ENCODE measurements around the gene TBRG4. TPM values are rescaled to one million over a fixed set of nuclear protein-coding genes. Genes with fewer than 3 reads are reported as not detected.

TBRG4 gene
- total RNA-seq, 1 experiment from 2014 or later: 125 TPM

DNA sequence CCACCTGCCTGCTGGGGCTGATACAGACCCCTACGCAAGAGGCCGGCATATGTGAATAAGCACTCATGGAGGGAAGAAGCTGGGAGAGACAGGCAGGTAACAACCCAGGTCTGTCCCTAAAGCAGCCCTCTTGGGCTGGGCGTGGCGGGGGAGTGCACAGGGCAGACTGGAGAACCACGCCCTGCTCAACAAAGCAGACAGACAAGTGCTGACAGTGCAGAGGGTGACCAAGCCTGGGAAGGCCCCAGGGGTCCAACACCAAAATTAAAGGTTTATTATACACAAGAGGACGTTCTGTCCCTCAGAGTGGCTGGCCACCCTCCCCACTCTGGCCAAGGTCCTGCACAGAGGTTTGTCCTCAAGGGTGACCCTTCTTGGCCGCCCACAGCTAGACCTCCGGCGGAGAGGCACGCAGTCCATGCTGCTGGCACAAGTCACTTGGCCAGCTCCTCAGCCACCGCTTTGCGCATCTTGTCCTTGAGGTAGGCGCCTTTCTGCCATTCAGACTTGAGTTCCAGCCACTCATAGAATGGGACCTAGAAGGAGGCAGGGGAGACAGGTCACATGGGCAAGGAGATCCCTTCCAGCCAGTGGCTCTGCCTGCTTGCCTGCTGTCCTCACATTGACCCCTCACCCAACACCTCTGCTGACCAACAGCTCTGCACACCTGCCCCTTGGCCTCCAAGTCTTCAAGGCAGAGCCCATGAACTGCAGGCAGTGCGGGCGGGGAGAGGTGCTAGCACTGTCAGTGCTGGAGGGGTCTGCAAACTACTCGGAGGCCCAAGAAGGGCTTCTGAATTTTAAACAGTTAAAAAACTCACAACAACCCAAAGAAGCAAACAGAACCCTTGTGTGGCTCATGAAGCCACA is 11.4 kb downstream of the TBRG4 start:
- no peak for DNase-seq (ENCODE audit: extremely low read depth, low read depth)

DNA sequence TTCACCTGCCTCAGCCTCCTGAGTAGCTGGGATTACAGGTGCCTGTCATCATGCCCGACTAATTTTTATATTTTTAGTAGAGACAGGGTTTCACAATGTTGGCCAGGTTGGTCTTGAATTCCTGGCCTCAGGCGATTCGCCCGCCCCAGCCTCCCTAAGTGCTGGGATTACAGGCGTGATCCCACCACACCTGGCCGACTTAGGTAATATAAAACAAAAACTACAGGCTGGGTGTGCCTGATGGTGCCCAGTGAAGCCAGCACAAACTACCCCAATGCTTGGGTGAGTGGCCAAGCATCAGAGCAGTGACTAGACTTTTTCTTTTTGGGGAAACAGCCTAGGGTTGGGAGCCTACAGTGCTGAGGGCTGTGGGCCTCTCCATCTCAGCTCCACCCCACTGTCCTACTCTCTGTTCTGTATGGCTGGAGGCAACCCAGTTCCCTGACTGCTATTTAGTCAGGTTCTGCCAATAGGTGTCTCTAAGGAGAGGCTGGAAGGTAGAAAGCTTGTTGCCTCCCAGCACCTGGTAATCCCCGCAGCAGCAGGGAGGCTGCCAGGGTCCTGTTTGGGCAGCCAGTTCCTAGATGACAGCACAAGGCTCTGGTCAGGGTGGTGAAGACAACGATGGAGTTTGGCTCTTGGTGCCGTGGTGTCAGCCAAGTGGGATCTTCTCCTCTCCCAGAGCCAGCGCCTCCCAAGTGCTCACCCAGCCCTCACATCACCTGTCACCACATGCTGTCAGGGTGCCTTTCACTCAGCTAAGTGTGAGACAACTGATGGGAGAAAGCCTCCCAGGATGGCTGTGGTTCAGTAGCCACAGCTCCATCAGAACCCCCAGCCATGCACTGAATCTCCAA is 12.3 kb downstream of the TBRG4 start:
- no peak for DNase-seq (ENCODE audit: extremely low read depth, low read depth)

DNA sequence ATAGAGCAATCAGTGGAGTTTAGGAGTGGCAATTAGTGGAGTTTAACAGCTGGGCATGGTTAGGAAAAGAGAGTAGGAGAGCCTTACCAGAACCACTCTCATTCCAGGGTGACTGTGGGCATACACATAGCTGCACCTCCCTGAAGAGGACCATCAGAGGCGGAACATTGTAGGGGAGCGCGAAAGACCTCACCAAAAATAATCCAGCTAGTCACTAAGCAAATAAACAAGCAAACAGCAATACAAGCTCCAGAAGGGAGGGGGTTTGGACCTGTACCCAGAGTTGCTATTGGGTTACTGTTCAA is 18.6 kb downstream of the TBRG4 start:
- DNase-seq (ENCODE audit: extremely low read depth, low read depth): no peak

- no peak for DNase-seq (ENCODE audit: extremely low read depth, low read depth)
These were observed 19.2 kb downstream of the TBRG4 start for GRCh38 chr7:45092100-45092930.

DNA sequence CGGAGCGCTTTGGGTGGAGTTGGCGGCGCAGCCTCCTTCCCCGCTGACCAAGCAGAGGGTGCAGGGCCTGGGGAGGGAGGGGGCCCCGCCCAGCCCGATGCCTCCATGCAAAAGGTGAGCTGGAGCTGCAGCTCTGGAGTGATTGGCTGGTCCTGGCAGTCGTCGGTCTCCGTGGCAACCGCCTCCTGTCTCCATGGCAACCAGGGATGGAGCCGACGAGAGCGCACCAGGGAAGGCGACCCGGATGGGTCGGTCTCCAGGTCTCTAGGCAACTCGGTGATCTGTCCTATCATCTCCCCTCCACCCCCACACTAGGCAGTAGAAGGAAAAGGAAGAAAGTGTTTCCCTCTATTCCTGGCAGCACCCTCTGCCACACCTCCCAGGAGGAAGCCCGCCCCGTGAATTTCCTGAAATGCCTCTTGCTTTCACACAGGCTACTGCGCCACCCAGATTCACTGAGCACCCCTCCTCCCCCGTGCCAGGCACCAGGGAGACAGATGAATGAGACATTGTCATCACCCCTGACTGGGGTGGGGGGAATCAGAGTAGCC is 22.1 kb downstream of the TBRG4 start:
- no peak for DNase-seq (ENCODE audit: extremely low read depth, low read depth)

DNA sequence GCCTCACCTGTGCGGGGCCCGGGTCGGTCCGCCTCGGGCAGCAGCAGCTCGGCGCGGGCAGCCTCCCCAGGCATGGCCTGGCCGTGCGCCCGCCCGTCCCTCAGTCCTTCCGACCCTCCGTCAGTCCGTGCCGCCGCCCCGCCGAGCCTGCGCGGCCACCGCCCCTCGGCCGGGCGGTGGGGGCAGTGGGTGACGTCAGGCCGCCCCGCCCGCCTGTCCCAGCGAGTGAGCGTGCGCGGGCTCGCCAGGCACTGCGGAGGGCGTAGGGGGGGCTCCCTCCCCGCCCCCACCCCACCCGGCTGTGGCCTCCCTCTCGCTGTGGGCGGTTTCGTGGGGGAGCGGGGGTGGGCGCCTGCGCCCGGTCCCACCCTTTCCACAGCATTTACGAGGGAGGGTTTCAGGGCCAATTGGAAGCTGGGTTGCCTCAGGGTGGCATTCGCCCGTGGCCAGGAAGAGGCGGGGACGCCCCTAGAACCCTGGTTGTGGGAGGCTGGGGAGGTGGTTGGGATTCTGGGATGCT is 22.6 kb downstream of the TBRG4 start, which contains the start of gene NACAD:
Gene NACAD (minus strand): TSS at position 149 of the 520 bp plus-strand sequence. CDS start 75 bp downstream, at position 74.
- no peak for DNase-seq (ENCODE audit: extremely low read depth, low read depth)

DNA sequence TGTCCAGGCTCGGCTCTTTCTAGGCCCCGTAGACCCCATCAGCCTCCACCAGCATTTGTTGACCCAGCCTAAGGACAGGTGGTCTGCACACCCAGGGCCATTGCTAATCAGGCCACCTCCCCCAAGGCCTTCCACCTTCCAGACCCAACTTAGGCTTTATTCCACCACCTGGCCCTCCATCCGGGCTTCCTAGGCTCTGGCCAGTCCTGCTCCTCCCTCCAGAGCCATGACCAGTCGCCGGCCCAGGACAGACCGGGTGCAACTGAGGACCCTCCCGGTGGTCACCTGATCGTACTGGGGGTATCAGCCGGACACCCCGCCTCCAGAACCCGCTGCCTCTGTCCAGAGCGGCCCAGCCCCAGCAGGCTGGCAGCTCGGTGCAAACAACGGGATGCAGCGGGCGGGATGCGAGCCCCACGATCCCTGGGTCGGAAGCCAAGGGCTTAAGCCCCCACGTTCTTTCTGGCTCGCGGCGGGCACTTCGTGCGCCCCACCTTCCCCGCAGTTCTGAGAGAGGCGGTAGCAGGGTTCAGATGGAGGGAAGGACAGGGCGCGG is 23.3 kb downstream of the TBRG4 start:
- DNase-seq (ENCODE audit: extremely low read depth, low read depth): no peak

DNA sequence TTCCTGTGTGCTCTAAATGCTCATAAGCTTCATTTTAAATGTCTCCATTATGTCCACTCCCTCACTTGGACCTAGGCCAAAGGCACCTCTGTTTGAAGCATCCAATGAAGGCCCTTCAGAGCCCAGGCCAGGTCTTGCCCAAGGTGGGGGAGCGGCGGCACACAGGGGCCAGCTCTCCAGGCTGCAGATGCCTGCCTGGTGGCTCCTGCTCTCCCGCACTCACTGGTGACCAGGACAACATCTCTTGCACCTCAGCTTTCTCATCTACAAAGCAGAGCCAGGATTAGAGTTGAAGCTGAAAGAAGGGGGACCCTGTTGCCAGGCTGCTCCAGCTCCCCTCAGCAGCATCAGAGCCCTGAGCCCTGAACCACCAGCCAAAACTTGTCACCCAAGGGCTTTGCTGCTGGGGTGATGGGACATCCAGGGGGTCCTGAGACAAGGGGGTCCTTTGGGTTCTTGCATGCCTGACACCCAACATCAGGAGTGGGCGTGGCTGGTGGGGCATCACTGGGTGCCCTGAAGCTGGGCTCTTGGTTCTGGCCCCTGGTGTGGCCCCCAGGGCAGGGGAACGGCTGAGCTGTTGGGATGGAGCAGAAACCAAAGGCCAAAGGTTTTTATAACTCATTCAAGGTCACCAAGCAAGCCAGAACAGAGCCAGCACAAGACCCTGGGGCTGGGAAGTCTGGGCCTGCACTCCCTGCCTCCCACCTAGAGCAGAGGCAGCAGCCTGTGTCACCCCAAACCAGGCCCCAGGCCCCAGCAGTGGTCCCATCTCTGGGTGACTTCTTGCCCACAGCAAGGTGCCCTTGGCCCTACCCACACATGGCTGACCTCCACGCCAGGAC is 24.0 kb downstream of the TBRG4 start:
- no peak for DNase-seq (ENCODE audit: extremely low read depth, low read depth)

DNA sequence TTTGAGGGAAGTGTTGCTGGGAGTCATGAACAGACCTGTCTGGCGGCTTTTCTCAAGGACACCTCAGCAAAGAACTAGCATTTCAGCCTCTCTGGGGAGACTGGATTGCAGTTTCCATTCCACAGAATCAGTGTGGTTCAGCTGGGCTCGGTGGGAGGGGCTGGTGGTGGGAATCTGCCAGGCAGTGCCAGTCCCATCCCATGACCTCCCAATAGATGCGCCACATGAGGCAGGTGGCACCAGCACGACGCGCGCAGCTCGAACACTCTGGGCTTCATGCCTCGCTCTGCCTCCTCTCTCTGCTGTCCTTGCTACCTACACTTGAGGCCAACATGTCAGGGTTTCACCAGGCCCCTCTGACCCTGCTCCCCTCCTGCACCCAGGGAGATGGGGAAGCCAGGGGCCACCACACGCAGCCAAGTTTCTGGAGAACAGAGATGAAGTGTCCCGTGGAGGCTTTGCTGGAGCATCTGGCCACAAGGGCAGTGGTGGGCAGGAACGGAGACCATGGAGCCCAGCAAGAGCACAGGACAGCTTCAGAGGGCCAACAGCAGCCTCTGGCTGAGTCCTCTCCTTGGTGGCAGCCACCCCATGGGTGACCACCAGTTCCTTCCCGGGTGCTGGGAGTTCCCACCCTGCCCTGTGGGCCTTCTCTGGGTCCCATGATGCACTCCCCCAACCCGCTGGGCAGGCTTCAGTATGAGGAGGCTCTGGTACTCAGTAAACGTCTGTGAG is 25.0 kb downstream of the TBRG4 start:
- no peak for DNase-seq (ENCODE audit: extremely low read depth, low read depth)

DNA sequence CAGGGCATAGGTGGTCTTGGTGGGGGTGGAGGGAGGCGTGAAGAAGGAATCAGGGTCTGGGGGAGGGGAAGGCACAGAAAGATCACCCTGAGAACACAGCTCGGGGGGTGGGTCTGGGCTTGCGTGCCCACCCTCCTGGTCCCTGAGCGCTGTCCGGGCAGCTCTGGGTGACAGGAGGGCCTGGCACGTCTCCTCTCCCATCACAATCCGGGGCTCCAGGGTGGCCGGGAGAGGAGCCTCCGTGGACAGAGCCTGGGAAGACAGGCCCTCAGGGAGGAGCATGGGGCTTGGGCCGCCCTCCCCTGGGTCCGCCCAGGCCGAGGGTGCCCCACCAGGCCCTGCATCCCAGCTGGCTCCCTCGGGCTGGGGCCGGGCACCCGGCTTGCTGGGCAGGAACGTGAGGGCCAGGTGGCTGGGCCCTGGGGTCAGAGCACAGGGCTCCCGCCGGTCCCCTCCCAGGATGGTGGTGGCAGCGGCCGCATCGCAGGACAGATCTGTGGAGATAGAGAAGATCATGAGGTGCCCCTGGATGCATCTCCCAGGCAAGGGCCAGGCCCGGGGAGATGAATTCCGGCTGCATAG is 25.8 kb downstream of the TBRG4 start:
- no peak for DNase-seq (ENCODE audit: extremely low read depth, low read depth)

GRCh38 chr7:45084901-45085618 is 26.4 kb downstream of the TBRG4 start:
- DNase-seq (ENCODE audit: extremely low read depth, low read depth): no peak

- no peak for DNase-seq (ENCODE audit: extremely low read depth, low read depth)
These were observed 27.2 kb downstream of the TBRG4 start for GRCh38 chr7:45084336-45084735.

GRCh38 chr7:45082831-45083331 is 28.6 kb downstream of the TBRG4 start:
- no peak for DNase-seq (ENCODE audit: extremely low read depth, low read depth)

DNA sequence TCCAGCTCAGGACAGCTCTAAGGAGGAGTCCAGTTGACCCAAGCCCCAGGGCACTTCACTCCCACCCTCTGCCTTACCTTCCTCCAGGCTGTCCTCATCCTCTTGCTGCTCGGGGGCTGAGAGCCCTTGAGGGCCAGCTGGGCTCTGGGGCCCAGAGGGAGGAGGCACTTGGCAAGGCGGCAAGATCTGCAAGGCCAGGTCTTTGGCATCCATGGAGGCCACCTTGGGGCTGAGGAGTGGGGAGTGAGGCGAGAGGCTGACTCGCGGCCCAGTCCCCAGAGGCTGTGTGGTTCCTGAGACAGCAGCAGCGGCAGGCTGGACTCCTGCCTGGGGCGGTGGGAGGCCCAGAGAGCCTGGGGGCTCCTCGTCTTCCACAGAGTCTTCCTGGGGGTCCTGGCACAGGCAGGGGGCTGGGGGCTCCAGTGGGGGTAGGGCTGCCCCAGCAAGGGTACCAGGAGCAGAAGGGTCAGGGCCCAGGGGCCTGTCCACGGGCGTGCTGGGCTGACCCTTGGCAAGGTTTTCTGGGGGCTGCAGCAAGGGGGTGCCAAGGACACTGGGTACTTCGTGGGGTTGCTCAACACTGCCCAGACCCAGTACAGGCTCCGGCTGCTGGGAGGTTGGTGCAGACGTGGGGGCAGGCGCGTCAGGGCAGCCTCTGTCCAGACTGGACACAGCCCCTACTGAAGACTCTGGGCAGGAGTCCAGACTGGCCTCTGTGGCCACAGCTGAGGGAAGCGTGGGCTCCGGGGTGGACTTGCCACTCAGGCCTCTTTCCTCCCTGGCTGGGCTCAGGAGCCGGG is 29.3 kb downstream of the TBRG4 start:
- no peak for DNase-seq (ENCODE audit: extremely low read depth, low read depth)

DNA sequence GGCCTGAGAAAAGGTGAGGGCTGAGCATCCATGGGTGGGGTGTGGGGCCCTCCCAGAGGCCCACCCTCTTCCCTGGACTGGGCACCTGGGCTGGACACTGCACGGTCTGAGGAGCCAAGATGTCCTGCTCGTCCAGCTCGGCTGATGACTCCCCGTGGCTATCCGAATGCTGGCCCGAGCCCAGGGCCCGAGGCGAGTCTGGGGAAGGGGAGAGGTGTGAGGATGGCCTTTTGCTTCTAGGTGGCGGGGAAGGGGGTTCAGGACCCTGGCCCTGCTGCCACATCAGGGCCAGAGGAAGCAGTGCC is 29.9 kb downstream of the TBRG4 start:
- DNase-seq (ENCODE audit: extremely low read depth, low read depth): no peak

- no peak for DNase-seq (ENCODE audit: extremely low read depth, low read depth)
These were observed 30.4 kb downstream of the TBRG4 start for GRCh38 chr7:45080958-45081669.
